ENCODE results near the gene CEACAM1. TPM values are rescaled to one million over a fixed set of nuclear protein-coding genes. Genes with fewer than 3 reads are reported as not detected.

Gene CEACAM1
- total RNA-seq, 1 donor from 2014 or later: not detected

DNA sequence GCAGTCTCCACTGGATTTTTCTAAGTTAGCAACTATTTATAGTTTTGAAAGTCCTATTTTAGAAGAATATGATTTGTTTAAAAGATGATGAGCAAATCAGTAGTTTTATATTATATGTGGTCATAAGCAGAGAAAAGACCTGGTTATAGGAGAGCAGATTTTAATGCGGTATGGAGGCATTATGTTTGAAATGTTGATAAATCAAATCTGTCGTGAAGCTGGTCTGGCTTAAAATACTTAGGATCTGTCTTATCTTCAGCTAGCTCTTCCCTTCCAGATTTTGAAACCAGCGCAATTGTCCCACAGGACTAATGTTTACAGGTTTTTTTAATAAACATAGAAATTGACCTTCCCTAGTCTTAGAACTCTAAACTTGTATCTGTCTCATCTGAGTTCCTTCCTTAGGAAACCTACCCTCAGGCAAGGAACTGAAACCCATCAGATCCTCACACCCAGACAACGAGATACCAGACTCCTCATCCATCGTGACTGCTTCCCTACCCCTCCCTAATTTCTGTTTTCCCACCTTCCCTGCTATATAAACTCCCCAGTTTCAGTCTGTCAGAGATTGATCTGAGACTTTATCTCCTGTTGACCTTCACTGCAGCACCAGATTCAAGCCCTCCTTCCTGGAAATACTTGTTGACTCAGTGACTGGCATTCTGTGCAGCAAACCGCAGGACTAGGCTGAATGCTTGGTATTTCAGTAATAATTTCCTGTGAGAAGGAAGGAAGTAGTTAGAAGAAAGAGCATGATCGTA is 47.8 kb downstream of the CEACAM1 start:
- peaks cover 4% of the 10 kb centered on the region for H3K4me1 Mint-ChIP-seq
- no peak for DNase-seq (ENCODE audit: low read depth, low spot score)
- TF ChIP-seq CTCF (conservative IDR thresholded peaks at IDR 0.05): no peak
- peaks cover 2% of the 10 kb centered on the region for H3K9me3 Mint-ChIP-seq
- peaks cover 30% of the 10 kb centered on the region for H3K27me3 Mint-ChIP-seq (ENCODE audit: low read depth)
- H3K4me3 Mint-ChIP-seq: no peak overlapping the region
- H3K36me3 Mint-ChIP-seq (ENCODE audit: low read depth): no peaks in the 10 kb centered on the region
- no peak overlapping the region for H3K27ac Mint-ChIP-seq (ENCODE audit: unreplicated experiment)

DNA sequence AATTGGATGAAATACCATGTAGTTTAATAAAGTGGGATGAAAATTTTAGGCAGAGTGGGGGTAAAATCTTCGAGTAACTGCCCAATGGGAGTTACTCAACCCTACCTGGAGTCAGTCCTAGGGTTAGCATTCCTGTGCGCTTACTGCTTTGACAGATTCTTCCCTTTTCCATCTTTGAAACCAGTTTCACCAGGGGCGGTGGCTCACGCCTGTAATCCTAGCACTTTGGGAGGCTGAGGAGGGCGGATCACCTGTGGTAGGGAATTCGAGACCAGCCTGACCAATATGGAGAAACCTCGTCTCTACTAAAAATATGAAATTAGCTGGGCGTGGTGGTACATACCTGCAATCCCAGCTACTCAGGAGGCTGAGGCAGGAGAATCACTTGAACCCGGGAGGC is 48.5 kb downstream of the CEACAM1 start:
- Mint-ChIP-seq H3K27me3 (ENCODE audit: low read depth) (peaks cover 25% of the 10 kb centered on the region), H3K36me3 (ENCODE audit: low read depth) (no peaks in the 10 kb centered on the region), H3K4me3 (no peak overlapping the region), H3K27ac (ENCODE audit: unreplicated experiment) (no peak overlapping the region), H3K9me3 (peaks cover 2% of the 10 kb centered on the region), H3K4me1 (peaks cover 7% of the 10 kb centered on the region)
- TF ChIP-seq CTCF (conservative IDR thresholded peaks at IDR 0.05): no peak
- DNase-seq (ENCODE audit: low read depth, low spot score): no peak

- Mint-ChIP-seq H3K27ac (ENCODE audit: unreplicated experiment) (no peak overlapping the region), H3K4me1 (peaks cover 16% of the 10 kb centered on the region), H3K4me3 (no peak overlapping the region), H3K27me3 (ENCODE audit: low read depth) (peaks cover 22% of the 10 kb centered on the region), H3K36me3 (ENCODE audit: low read depth) (no peaks in the 10 kb centered on the region), H3K9me3 (peaks cover 2% of the 10 kb centered on the region)
- TF ChIP-seq CTCF (conservative IDR thresholded peaks at IDR 0.05): no peak
- no peak for DNase-seq (ENCODE audit: low read depth, low spot score)
Observed at GRCh38 chr19:42478765-42479311, 49.4 kb downstream of the CEACAM1 start.

DNA sequence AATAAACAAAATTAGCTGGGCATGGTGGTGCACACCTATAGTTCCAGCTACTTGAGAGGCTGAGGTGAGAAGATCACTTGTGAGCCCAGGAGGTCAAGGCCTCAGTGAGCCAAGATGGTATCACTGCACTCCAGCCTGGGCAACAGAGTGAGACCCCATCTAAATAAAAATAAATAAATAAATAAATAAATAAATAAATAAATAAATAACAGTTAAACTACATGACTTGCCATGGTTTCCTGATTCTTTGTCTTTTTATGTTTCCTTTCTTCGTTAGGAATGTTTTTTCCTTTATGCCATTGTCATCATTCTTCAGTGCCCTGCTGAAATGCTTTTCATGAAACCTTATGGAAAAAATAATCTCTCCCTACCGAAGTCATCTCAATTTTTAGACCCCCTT is 50.3 kb downstream of the CEACAM1 start:
- H3K27ac Mint-ChIP-seq (ENCODE audit: unreplicated experiment): no peak overlapping the region
- TF ChIP-seq CTCF (conservative IDR thresholded peaks at IDR 0.05): no peak
- DNase-seq (ENCODE audit: low read depth, low spot score): no peak
- H3K4me3 Mint-ChIP-seq: no peak overlapping the region
- peaks cover 26% of the 10 kb centered on the region for H3K27me3 Mint-ChIP-seq (ENCODE audit: low read depth)
- no peaks in the 10 kb centered on the region for H3K36me3 Mint-ChIP-seq (ENCODE audit: low read depth)
- peaks cover 2% of the 10 kb centered on the region for H3K9me3 Mint-ChIP-seq
- peaks cover 23% of the 10 kb centered on the region for H3K4me1 Mint-ChIP-seq

GRCh38 chr19:42477117-42477516 is 51.2 kb downstream of the CEACAM1 start:
- no peak for TF ChIP-seq CTCF (conservative IDR thresholded peaks at IDR 0.05)
- no peak overlapping the region for H3K4me3 Mint-ChIP-seq
- peaks cover 32% of the 10 kb centered on the region for H3K27me3 Mint-ChIP-seq (ENCODE audit: low read depth)
- DNase-seq (ENCODE audit: low read depth, low spot score): no peak
- H3K4me1 Mint-ChIP-seq: peaks cover 26% of the 10 kb centered on the region
- H3K9me3 Mint-ChIP-seq: peaks cover 2% of the 10 kb centered on the region
- H3K36me3 Mint-ChIP-seq (ENCODE audit: low read depth): no peaks in the 10 kb centered on the region
- no peak overlapping the region for H3K27ac Mint-ChIP-seq (ENCODE audit: unreplicated experiment)
